Epithelial cell of proximal tubule (primary cell): ENCODE measurements around the gene MEX3C. TPM values are rescaled to one million over a fixed set of nuclear protein-coding genes. Genes with fewer than 3 reads are reported as not detected.

Experiments
- DNase-seq: peaks from one replicate; pipeline ENCODE4 v3.0.0-alpha.2; 2011; ENCODE audit warnings: low read depth
- H3K4me3 ChIP-seq: 2 replicates; pipeline ENCODE4 v1.5.1; 2011; ENCODE audit warnings: low read depth, mild to moderate bottlenecking, low read length
- total RNA-seq: library from RNA; depleted of rRNA; stranded (reverse); fragments of >200 nt; gene quantifications from 2 replicates; pipeline ENCODE4 v1.2.3, GENCODE V29; 2015
- TF ChIP-seq, protein P1 (sequence below): conservative IDR thresholded peaks from 2 replicates; pipeline ENCODE4 v1.5.1; 2012; ENCODE audit warnings: low read depth, mild to moderate bottlenecking, low read length

The MEX3C gene
- total RNA-seq, 1 donor from 2014 or later, result 52.4 TPM

DNA sequence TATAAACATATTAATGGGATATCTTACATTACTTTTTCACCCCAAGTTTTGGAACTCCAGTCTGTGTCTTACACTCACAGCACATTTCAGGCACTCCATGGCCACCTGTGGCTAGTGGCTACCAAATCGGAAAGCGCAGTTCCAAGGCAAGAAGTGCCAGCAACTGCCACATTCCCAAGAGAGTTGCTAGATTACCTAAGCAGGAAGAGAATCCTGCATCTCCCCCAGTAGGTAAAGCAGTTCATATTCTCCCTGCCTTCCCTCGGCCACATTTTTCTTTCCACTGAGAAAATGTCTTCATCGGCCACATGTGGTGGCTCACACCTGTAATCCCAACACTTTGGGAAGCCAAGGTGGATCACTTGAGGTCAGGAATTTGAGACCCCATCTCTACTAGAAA is 62.8 kb downstream of the MEX3C start:
- TF ChIP-seq, protein P1, sequence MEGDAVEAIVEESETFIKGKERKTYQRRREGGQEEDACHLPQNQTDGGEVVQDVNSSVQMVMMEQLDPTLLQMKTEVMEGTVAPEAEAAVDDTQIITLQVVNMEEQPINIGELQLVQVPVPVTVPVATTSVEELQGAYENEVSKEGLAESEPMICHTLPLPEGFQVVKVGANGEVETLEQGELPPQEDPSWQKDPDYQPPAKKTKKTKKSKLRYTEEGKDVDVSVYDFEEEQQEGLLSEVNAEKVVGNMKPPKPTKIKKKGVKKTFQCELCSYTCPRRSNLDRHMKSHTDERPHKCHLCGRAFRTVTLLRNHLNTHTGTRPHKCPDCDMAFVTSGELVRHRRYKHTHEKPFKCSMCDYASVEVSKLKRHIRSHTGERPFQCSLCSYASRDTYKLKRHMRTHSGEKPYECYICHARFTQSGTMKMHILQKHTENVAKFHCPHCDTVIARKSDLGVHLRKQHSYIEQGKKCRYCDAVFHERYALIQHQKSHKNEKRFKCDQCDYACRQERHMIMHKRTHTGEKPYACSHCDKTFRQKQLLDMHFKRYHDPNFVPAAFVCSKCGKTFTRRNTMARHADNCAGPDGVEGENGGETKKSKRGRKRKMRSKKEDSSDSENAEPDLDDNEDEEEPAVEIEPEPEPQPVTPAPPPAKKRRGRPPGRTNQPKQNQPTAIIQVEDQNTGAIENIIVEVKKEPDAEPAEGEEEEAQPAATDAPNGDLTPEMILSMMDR, result no peak
- DNase-seq, result no peak
- H3K4me3 ChIP-seq, result no peak overlapping the region

DNA sequence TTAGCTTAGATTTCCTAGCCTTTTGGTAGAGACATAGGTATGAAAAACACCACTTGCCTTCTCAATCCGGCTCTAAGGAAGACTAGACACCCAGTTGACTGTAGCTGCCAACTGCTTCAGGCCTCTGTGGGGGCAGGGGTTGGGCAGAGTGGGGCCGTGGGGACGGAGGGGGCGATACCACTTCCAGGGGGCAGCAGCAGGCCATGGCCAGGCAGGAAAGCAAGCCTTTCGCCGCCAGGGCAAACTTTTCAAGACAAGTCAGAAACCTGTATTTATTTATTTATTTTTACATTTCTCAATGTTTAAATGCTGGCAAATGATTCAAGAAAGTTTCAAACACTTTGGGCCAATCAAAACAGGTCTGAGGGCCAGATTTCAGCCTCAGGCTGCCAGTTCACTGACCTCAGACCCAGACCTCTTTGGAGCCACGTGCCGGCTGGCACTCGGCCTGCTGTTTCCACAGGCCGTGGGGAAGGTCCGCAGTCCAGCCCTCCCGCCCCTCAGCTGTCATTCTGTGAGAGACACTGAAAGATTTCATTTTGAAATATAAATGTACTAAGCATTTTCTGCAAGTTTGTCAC is 63.8 kb downstream of the MEX3C start:
- TF ChIP-seq, protein P1, result no peak
- no peak overlapping the region for H3K4me3 ChIP-seq
- DNase-seq, result peak; percentile 2

GRCh38 chr18:51132256-51132935 is 65.1 kb downstream of the MEX3C start:
- H3K4me3 ChIP-seq, result no peak overlapping the region
- no peak for DNase-seq
- TF ChIP-seq, protein P1, result peak; percentile 14

DNA sequence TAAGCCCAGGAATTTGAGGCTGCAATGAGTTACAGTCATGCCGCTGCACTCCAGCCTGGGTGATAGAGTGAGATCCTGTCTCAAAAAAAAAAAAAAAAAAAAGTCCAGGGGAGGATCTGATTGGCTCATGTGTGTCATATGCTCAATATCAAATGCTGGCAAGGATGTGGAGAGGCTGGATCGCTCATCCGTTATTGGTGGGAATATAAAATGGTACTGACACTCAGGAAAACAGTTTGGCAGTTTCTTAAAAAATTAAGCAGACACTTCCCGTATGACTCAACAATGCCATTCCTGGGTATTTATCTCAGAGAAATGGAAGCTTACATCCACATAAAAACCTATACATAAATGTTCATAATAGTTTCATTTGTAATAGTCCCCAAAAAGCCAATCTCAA is 68.9 kb downstream of the MEX3C start:
- DNase-seq, result no peak
- H3K4me3 ChIP-seq, result no peak overlapping the region
- TF ChIP-seq, protein P1, result no peak

DNA sequence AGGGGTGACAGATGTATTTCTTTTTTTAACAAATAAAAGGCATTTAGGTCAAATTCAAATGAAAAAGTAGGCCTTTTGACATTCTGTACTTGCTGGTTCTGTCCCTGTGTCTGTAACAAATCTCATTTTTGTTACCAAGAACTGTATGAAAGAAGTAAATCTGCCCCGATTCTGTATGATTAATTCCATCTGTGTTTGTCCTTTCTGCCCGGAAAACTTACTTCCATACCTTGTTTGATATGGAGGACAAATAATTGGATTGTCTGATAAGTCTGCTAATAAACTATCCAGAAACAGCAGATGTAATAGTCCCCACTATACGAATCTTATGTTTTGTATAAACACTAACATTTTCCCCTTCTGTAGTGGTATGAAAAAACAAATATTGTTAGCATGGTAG is 69.8 kb downstream of the MEX3C start:
- TF ChIP-seq, protein P1, result no peak
- no peak for DNase-seq
- no peak overlapping the region for H3K4me3 ChIP-seq

GRCh38 chr18:51125976-51126375 is 71.5 kb downstream of the MEX3C start:
- no peak overlapping the region for H3K4me3 ChIP-seq
- TF ChIP-seq, protein P1, result no peak
- DNase-seq, result no peak

Other genes starting within 250 kb of the MEX3C start
- 5.0 and 7.8 TPM in 2 replicates for gene ELAC1, start 229.6 kb downstream of the MEX3C start, total RNA-seq
- gene SMAD4, start 167.5 kb downstream of the MEX3C start, total RNA-seq, result 72.3 and 82.6 TPM in 2 replicates